Amniotic stem cell (primary cell): ENCODE results near the gene AFF1.
"Not testable (repeated sequence)": the region's sequence is repeated elsewhere in the genome, so short reads cannot be mapped to it uniquely, and the experiment has no call there.

Experiments
- DNase-seq: peaks from one replicate; lab custom pipeline; 2025; lab: John Stamatoyannopoulos, UW

AFF1 gene

DNA sequence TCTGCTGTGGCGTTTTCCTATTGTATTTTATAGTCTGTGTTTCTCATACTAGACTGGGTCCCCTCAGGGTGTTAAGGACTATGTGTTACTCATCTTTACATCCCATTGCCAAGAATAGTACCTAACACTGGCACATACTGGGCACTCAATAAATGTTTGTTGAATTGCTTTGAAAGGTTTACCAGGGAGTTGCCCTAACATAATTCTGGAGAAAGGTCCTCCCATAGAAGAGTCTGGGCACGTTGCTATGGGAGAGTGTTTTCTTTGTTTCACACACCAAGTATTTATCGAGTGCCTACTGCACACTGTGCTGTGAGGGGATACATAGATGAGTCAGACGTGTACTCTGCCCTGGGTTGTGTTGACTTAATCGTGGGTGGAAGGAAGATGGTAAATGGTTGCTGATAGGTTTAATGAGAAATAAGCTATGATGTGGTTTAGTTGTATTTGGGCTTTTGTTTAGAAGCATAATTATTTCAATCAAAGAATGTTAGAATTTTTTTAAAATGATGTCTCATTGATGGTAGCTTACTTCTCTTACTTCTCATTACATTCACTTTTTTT, 42.9 kb downstream of the AFF1 start:
- DNase-seq, result no peak

DNA sequence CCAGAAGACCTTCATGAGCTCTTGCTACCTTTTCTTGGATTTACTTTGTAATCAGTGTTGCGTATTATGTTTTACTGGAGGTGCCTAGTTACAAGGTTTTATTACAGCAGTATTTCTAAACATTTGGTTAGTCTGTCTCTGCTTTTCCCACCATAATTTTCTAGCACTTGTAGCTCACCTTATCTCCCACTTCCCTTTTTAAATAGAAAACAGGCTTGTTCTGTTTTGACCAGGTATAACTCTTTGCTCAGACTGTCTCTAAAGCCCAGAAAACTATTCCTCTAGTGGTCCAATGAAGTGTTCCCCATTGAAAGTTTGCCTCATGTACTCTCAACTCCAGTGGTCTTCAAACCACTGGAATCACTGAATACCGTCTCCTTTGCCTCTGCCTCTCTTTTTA, 43.9 kb downstream of the AFF1 start:
- no peak for DNase-seq

GRCh38 chr4:86980230-86980629, 45.4 kb downstream of the AFF1 start:
- no peak for DNase-seq

GRCh38 chr4:86981789-86982188, 47.0 kb downstream of the AFF1 start:
- no peak for DNase-seq

DNA sequence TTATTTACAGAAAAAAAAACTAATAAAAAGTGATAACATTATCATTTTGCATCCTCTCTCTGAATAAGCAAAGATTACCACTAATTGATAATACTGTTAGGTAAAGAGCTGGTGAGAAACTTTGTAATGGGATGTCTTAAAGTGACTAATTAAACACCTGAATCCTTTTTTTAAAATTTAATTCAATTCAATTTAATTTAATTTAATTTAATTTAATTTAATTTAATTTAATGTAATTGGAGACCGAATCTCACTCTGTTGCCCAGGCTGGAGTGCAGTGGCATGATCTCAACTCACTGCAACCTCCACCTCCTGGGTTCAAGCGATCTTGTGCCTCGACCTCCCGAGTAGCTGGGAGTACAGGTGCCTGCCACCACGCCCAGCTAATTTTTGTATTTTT, 51.0 kb downstream of the AFF1 start:
- DNase-seq, result not testable (repeated sequence)

DNA sequence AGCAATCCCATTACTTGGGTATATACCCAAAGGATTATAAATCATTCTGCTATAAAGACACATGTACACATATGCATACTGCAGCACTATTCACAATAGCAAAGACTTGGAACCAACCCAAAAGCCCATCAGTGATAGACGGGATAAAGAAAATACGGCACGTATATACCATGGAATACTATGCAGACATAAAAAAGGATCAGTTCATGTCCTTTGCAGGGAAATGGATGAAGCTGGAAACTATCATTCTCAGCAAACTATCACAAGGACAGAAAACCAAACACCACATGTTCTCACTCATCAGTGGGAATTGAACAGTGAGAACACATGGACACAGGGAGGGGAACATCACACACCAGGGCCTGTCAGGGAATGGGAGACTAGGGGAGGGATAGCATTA, 54.8 kb downstream of the AFF1 start:
- DNase-seq, result not testable (repeated sequence)

GRCh38 chr4:86990510-86990909, 55.7 kb downstream of the AFF1 start:
- no peak for DNase-seq

GRCh38 chr4:86991994-86992393, 57.2 kb downstream of the AFF1 start:
- no peak for DNase-seq

DNA sequence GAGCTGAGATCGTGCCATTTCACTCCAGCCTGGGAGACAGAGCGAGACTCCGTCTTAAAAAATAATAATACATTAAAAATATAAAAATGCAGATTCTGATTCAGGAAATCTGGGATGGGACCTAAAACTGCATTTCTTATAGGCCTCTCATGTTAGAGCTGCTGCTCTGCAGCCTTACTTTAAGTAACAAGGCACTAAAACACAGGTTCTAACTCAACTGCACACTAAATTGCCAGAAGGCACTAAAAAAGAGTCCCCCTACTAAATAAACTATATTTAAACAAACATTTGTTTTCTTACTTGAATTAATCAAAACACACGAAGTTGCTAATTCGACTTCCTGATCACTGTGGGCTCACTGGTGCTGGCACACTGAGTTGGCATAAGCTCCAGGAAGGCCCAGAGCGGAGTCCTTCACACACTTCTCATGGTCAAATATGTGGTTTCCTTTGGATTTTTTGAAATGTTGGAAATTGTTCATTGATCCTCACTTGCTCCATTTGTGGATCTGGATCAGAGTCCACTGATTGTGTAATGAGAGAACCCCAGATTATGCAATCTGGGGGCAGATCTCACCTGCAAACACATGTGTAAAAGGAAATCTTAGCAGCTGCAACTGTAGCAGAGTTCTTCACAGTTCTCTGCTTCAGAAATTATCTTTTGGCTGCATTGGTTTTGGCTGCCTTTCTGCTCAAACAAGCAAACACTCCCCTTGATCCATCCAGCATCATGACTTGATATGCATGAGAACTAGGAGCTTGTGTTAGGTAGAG, 59.3 kb downstream of the AFF1 start:
- DNase-seq, result no peak

- DNase-seq, result no peak
Observed at GRCh38 chr4:86994686-86995085, 59.9 kb downstream of the AFF1 start.

DNA sequence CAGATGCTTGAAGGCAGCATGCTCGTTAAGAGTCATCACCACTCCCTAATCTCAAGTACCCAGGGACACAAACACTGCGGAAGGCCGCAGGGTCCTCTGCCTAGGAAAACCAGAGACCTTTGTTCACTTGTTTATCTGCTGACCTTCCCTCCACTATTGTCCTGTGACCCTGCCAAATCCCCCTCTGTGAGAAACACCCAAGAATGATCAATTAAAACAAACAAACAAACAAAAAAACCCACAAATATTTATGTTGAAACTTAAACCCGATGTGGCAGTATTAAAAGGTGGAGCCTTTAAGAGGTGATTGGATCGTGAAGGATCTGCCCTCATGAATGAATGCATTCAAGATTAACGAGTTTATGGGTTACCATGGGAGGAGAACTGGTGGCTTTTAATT, 61.7 kb downstream of the AFF1 start:
- not testable (repeated sequence) for DNase-seq

GRCh38 chr4:86999136-86999643, 64.4 kb downstream of the AFF1 start:
- no peak for DNase-seq

DNA sequence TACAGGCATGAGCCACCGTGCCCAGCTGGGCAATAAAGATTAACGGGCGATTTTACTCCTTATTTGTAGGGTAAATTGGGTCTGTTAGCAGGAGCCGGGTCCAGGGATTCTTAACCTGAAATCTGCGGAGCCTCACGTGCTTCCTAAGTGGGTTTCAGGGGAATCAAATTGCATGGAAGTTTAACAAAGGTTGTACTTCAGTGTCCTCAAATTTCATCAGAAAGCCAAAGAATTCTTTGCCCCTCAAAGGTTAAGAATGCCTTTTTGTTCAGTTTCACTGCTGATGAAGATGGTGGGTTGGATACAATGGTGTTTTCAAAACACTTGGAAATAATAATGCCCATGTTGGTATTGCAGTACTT, 67.9 kb downstream of the AFF1 start:
- DNase-seq, result no peak

DNA sequence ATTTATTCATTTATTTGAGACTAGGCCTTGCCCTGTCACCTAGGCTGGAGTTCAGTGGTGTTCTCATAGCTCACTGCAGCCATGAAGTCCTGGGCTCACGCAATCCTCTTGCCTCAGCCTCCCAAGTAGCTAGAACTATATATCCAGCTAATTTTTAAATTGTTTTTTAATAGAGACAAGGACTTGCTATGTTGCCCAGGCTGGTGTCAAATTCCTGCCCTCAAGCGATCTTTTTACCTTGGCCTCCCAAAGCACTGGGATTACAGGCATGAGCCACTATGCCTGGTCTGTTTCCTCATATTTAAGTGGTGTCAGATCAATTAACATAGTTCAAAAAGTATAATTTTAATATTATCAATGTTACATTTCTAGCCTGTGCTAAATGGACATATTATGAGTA, 68.5 kb downstream of the AFF1 start:
- DNase-seq, result no peak

- no peak for DNase-seq
Observed at GRCh38 chr4:87005369-87005689, 70.5 kb downstream of the AFF1 start.

GRCh38 chr4:87005690-87006425, 71.0 kb downstream of the AFF1 start:
- DNase-seq, result no peak

- peak; percentile 79 for DNase-seq
Observed at GRCh38 chr4:87006426-87006675, 71.5 kb downstream of the AFF1 start.

GRCh38 chr4:87006676-87007527, 72.1 kb downstream of the AFF1 start:
- DNase-seq, result peak; percentile 92

GRCh38 chr4:87007528-87008446, 73.0 kb downstream of the AFF1 start:
- peak; percentile 26 for DNase-seq

GRCh38 chr4:87009095-87009648, 74.4 kb downstream of the AFF1 start:
- no peak for DNase-seq

DNA sequence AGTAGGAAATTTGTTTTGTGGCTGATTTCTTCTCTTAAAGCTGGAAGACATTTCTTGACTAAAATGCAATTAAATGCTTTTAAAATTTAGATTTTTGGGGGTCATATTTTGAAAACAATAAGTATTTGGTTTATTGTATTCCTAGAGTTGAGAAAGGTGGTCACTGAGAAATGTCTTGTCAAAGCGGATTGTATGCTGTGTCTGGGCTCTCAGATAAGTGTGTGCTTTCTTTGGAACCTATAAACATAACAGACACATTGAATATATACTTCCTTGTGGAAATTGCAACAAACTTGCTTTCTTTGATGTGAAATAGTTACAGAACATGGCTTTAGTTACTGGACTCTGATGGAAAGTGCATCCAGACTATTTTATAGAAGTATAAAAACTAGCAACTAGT, 75.4 kb downstream of the AFF1 start:
- DNase-seq, result no peak
